ENCODE measurements around the gene ARL13A. TPM values are rescaled to one million over a fixed set of nuclear protein-coding genes. Genes with fewer than 3 reads are reported as not detected.

Gene ARL13A
- total and polyA plus RNA-seq, 7 donors, result not detected

GRCh38 chrX:100931218-100931924 lies 38.1 kb upstream of the ARL13A start:
- TF ChIP-seq CTCF (IDR thresholded peaks at IDR 0.05), result no peak
- ATAC-seq (no peak), DNase-seq (no peak)
- Histone ChIP-seq H3K27ac (no peak overlapping the region), H3K9me3 (no peaks in the 10 kb centered on the region), H3K4me1 (no peaks in the 10 kb centered on the region), H3K4me3 (no peak overlapping the region), H3K27me3 (ENCODE audit: insufficient read depth in 3 of 3, low read length in 2 of 3) (peaks cover 0 to 48% (median 0%) of the 10 kb centered on the region in 3 donors), H3K36me3 (ENCODE audit: insufficient read depth in 1 of 2, low read depth in 1 of 2) (no peaks in the 10 kb centered on the region)
- intact Hi-C loops (cut with DNase I), result no loop called here
- WGBS, 3 donors, result 78 to 94% (median 82%) methylated on average over 4 of the region's 4 CpGs

GRCh38 chrX:100931925-100932285 lies 37.6 kb upstream of the ARL13A start:
- H3K4me3 ChIP-seq, result no peak overlapping the region
- no peaks in the 10 kb centered on the region for H3K9me3 ChIP-seq
- DNase-seq (no peak), ATAC-seq (no peak)
- no peaks in the 10 kb centered on the region for H3K36me3 ChIP-seq (ENCODE audit: insufficient read depth in 1 of 2, low read depth in 1 of 2)
- no peak for TF ChIP-seq CTCF (IDR thresholded peaks at IDR 0.05)
- peaks cover 0 to 48% (median 0%) of the 10 kb centered on the region in 3 donors for H3K27me3 ChIP-seq (ENCODE audit: insufficient read depth in 3 of 3, low read length in 2 of 3)
- no peaks in the 10 kb centered on the region for H3K4me1 ChIP-seq
- no peak overlapping the region for H3K27ac ChIP-seq
- intact Hi-C loops (cut with DNase I), result no loop called here
- 66 to 72% (median 66%) methylated on average over 3 of the region's 3 CpGs for WGBS, 3 donors

- no peaks in the 10 kb centered on the region for H3K9me3 ChIP-seq
- TF ChIP-seq CTCF (IDR thresholded peaks at IDR 0.05), result no peak
- no peaks in the 10 kb centered on the region for H3K36me3 ChIP-seq (ENCODE audit: insufficient read depth in 1 of 2, low read depth in 1 of 2)
- intact Hi-C loops (cut with DNase I), result no loop called here
- DNase-seq (no peak), ATAC-seq (no peak)
- H3K4me3 ChIP-seq, result no peak overlapping the region
- H3K4me1 ChIP-seq, result no peaks in the 10 kb centered on the region
- H3K27ac ChIP-seq, result no peak overlapping the region
- 61 to 87% (median 66%) methylated on average over 2 of the region's 2 CpGs for WGBS, 3 donors
- peaks cover 0 to 19% (median 0%) of the 10 kb centered on the region in 3 donors for H3K27me3 ChIP-seq (ENCODE audit: insufficient read depth in 3 of 3, low read length in 2 of 3)
Measured at GRCh38 chrX:100935767-100936166, 33.7 kb upstream of the ARL13A start.

GRCh38 chrX:100939333-100939732 lies 30.2 kb upstream of the ARL13A start:
- DNase-seq, result no peak
- TF ChIP-seq CTCF (IDR thresholded peaks at IDR 0.05), result no peak
- no peaks in the 10 kb centered on the region for H3K36me3 ChIP-seq (ENCODE audit: insufficient read depth in 1 of 2, low read depth in 1 of 2)
- intact Hi-C loops (cut with DNase I), result no loop called here
- no peak overlapping the region for H3K27ac ChIP-seq
- H3K4me1 ChIP-seq, result no peaks in the 10 kb centered on the region
- H3K9me3 ChIP-seq, result no peaks in the 10 kb centered on the region
- H3K4me3 ChIP-seq, result no peak overlapping the region
- H3K27me3 ChIP-seq (ENCODE audit: insufficient read depth in 3 of 3, low read length in 2 of 3), result no peaks in the 10 kb centered on the region
- WGBS, 3 donors, result 45 to 59% (median 53%) methylated on average over 4 of the region's 4 CpGs
- no peak for ATAC-seq

GRCh38 chrX:100944601-100945000 lies 24.9 kb upstream of the ARL13A start:
- H3K27me3 ChIP-seq (ENCODE audit: insufficient read depth in 3 of 3, low read length in 2 of 3), result no peaks in the 10 kb centered on the region
- TF ChIP-seq CTCF (IDR thresholded peaks at IDR 0.05), result no peak
- H3K27ac ChIP-seq, result no peak overlapping the region
- no peak overlapping the region for H3K4me3 ChIP-seq
- no peaks in the 10 kb centered on the region for H3K36me3 ChIP-seq (ENCODE audit: insufficient read depth in 1 of 2, low read depth in 1 of 2)
- no peak for DNase-seq
- intact Hi-C loops (cut with DNase I), result no loop called here
- WGBS, 3 donors, result 88 to 94% (median 92%) methylated on average over 3 of the region's 3 CpGs
- no peak for ATAC-seq
- H3K9me3 ChIP-seq, result no peaks in the 10 kb centered on the region
- no peaks in the 10 kb centered on the region for H3K4me1 ChIP-seq

All from psoas muscle (tissue), 8 donors.